ENCODE results near the gene SYCN. TPM values are rescaled to one million over a fixed set of nuclear protein-coding genes. Genes with fewer than 3 reads are reported as not detected.
A peak's percentile ranks its signal among the peaks of the same experiment; 100 is the strongest.

Gene SYCN
- total RNA-seq, 1 donor, result not detected

GRCh38 chr19:39158646-39159260, 45.3 kb downstream of the SYCN start:
- no peak for TF ChIP-seq CTCF (IDR thresholded peaks at IDR 0.05; ENCODE audit: insufficient read depth, low read depth, low read length)
- DNase-seq (ENCODE audit: low read depth), result no peak
- H3K4me3 ChIP-seq (ENCODE audit: low read depth, low read length), result no peak overlapping the region

GRCh38 chr19:39157997-39158389, 46.1 kb downstream of the SYCN start:
- TF ChIP-seq CTCF (IDR thresholded peaks at IDR 0.05; ENCODE audit: insufficient read depth, low read depth, low read length), result no peak
- DNase-seq (ENCODE audit: low read depth), result no peak
- H3K4me3 ChIP-seq (ENCODE audit: low read depth, low read length), result no peak overlapping the region

GRCh38 chr19:39157275-39157996, 46.6 kb downstream of the SYCN start:
- DNase-seq (ENCODE audit: low read depth), result no peak
- no peak overlapping the region for H3K4me3 ChIP-seq (ENCODE audit: low read depth, low read length)
- TF ChIP-seq CTCF (IDR thresholded peaks at IDR 0.05; ENCODE audit: insufficient read depth, low read depth, low read length), result no peak

- DNase-seq (ENCODE audit: low read depth), result peak; percentile 23
- H3K4me3 ChIP-seq (ENCODE audit: low read depth, low read length), result peak overlapping the region; percentile 27
- no peak for TF ChIP-seq CTCF (IDR thresholded peaks at IDR 0.05; ENCODE audit: insufficient read depth, low read depth, low read length)
Observed at GRCh38 chr19:39156326-39157230, 47.5 kb downstream of the SYCN start.

GRCh38 chr19:39155741-39156140, 48.3 kb downstream of the SYCN start:
- no peak overlapping the region for H3K4me3 ChIP-seq (ENCODE audit: low read depth, low read length)
- DNase-seq (ENCODE audit: low read depth), result no peak
- TF ChIP-seq CTCF (IDR thresholded peaks at IDR 0.05; ENCODE audit: insufficient read depth, low read depth, low read length), result no peak

GRCh38 chr19:39155114-39155700, 48.9 kb downstream of the SYCN start:
- no peak for TF ChIP-seq CTCF (IDR thresholded peaks at IDR 0.05; ENCODE audit: insufficient read depth, low read depth, low read length)
- H3K4me3 ChIP-seq (ENCODE audit: low read depth, low read length), result no peak overlapping the region
- no peak for DNase-seq (ENCODE audit: low read depth)
